NK-92 (cell line): ENCODE results near the gene RAPGEFL1.
"Not testable (repeated sequence)": the region's sequence is repeated elsewhere in the genome, so short reads cannot be mapped to it uniquely, and the experiment has no call there.

Experiments used
- DNase-seq: peaks from one replicate; lab custom pipeline; 2025; ENCODE audit not compliant: unreplicated experiment; lab: John Stamatoyannopoulos, UW

The RAPGEFL1 gene

DNA sequence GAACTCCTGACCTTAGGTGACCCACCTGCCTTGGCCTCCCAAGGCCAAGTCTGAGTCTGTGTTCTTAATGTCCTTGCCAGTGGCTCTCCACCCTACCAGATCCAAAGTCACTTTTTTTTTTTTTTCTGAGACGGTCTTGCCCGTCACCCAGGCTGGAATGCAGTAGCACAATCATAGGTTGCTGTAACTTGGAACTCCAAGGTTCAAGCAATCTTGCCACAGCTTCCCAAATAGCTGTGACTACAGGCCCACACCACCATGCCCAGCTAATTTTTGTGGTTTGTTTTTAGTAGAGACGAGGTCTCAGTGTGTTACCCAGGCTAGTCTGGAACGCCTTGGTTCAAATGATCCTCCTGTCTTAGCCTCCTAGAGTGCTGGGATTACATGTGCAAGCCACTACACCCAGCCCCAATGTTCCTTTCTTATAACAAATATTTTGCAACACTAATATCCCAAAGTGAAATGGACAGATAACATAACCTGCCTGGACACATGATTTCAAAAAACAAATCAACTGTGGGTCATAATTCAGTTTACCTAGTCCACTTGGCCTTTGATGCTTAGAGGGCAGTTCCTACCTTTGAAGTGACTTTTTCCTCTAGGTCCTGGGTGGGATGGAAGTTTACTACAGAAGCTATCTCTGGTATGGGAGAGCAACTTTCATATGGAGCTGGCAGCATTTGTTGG, 4.0 kb upstream of the RAPGEFL1 start:
- DNase-seq: no peak

GRCh38 chr17:40173778-40174135, 3.5 kb upstream of the RAPGEFL1 start:
- no peak for DNase-seq

- no peak for DNase-seq
These were observed 2.8 kb upstream of the RAPGEFL1 start for GRCh38 chr17:40174514-40174913.

DNA sequence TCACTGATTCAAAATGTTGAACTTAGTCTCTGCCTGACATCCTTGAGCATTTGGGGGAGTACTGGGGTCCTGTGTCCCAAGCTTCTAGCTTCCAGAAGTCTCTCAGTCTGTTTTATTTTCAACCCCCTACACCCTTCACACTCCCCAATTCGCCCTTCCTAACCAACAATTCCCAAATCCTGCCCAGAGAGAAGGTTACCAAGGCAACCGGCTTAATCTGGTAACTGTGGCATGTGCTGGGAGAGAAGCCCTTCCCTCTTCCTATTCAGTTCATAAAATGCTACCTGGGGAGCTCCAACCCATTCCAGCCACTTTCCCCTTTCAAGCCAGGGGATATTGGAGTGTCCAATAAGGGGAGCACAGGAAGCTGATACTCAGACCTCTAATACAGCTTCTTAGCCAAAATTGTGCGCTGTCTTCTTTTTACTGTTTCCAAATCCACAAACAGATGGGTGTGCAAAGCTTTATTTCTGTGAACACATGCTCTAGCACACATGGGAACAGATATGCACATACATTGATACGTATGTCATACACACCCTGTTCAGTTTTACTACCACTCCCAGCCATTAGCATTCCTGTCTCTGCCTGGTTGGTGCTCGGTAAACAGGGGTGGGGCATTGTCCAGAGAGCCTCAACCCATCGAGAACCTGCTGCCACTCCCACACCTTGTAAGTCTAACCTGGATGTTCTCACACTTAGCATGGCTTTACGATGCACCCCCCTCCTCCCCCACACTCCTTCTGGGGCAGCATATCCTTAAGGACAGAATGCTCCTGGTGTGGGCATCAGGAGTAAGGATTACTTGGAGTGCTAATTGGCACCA, 1.1 kb upstream of the RAPGEFL1 start:
- DNase-seq: no peak

- DNase-seq: no peak
These were observed 538 bp upstream of the RAPGEFL1 start for GRCh38 chr17:40176754-40177110.

- DNase-seq: no peak
These were observed 841 bp downstream of the RAPGEFL1 start for GRCh38 chr17:40178021-40178601.

GRCh38 chr17:40178660-40179059, 1.4 kb downstream of the RAPGEFL1 start:
- DNase-seq: no peak

DNA sequence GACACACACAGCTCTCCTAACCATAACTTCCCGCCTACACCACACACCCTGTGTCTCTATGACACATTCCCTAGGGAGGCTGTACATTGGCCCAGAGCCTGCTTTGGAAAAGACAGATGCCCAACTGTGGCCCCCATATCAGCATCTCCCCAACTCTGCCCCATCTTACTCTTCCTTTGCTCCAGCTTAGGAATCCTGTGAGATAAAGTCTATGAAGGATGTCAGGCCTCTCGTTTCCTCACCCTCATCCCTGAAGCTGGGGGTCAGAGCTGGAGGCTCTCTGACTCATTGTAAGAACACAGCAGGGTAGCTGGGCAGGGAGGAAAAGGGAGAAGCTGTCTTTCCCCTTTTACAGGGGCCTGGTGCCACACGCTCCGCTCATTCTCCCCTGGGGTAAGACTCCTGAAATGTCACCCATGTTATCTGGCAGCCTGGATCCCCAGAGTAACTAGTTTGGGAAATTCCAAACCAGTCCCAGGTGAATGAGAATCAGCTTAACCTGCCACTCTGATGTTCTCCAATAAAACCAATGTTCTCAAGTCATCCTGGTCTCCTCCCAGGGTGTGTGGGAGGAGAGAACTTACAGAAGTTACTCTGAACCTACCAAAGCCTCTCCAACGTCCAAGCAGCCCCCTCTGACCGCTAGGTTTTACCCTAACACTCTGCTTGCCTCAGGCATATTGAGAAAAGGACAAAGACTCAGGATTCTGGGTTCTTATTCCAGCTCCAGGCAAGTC, 2.8 kb downstream of the RAPGEFL1 start:
- DNase-seq: no peak

DNA sequence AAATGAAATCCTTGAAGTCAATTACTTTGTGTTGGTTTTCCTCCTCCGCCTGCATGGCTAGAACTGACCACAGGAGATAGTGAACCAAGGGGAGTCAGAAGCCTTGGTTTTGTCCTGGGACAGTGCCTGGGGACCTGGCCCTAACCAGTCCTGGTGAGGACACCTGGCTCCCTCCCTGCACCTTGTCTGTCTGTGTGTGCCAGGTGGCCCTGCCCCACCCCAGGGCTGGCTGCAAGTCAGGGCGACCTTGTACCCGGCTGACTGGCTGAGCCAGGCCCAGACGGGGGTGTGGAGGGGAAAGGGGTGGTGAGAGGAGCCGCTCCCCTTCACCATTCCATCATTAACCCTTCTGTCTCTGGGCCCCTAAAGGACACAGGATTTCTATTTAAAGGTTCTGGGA, 3.4 kb downstream of the RAPGEFL1 start:
- no peak for DNase-seq

GRCh38 chr17:40181205-40181604, 3.9 kb downstream of the RAPGEFL1 start:
- no peak for DNase-seq

DNA sequence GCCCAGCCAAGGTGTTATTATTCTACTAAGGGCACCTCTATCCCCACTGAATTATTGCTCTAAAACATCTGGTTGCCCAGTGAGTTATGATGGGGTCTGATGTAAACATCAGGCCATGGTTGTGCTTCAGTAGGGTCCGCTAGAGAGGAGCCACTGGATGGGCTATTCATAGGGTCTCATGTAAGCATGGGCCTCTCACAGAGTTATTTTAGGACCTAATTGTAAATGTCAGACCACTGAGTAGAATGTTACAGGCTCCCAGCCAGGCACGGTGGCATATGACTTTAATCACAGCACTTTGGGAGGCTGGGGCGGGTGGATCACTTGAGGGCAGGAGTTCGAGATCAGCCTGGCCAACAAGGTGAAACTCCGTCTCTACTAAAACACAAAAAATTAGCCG, 5.3 kb downstream of the RAPGEFL1 start:
- DNase-seq: no peak

GRCh38 chr17:40187238-40187637, 10.0 kb downstream of the RAPGEFL1 start:
- no peak for DNase-seq

DNA sequence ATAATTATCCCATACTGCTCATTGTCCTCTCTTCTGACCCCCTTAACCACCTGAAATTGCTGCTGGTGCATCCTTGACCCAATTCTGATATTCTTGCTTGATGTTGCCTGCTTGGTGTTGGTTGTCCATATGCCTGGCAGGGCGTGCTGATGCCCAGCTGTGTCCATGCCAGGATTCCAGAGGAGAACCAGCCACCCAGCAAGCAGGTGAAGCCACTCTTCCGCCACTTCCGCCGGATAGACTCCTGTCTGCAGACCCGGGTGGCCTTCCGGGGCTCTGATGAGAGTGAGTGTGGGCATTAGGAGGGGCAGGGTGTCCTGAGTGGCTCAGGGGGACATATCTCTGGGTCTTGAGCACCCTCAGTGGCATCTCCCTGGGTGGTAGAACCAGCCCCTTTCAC, 11.4 kb downstream of the RAPGEFL1 start:
- DNase-seq: no peak

- DNase-seq: no peak
These were observed 13.1 kb downstream of the RAPGEFL1 start for GRCh38 chr17:40190197-40191021.

GRCh38 chr17:40191237-40192208, 14.3 kb downstream of the RAPGEFL1 start:
- no peak for DNase-seq

DNA sequence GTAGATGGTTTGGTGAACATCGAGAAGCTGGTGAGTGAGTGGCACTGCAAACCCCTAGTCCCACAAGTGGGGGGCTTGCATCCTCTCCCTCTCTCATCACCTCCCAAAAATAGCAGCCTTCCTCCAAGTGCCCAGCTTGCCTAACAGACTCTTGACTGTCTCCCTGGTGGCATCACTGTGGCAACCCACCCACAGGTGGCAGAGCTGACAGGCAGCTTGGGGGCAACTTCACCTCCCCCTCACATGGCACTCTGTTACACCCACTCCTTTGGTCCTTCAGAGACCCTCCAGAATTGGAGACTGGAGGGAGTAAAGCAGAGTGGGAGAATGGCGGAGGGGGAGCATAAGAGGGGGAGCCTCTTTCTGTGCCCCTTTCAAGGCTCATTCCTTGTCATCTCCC, 15.7 kb downstream of the RAPGEFL1 start:
- DNase-seq: no peak

DNA sequence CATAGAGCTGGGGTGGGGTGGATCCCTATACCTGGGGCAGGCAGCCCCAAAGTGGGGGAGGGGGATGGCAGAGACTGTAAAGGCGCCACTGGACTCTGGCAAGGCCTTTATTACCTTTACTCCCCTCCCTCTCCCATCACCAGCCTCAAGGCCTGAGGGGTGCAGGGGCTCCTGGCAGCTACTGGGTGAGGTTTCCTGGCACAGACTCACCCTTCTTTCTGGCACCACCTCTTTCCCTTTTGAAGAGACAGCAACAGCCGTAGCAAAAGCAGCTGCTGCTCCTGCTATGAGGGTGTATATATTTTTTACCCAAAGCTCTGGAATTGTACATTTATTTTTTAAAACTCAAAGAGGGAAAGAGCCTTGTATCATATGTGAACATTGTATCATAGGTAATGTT, 17.6 kb downstream of the RAPGEFL1 start:
- DNase-seq: no peak

DNA sequence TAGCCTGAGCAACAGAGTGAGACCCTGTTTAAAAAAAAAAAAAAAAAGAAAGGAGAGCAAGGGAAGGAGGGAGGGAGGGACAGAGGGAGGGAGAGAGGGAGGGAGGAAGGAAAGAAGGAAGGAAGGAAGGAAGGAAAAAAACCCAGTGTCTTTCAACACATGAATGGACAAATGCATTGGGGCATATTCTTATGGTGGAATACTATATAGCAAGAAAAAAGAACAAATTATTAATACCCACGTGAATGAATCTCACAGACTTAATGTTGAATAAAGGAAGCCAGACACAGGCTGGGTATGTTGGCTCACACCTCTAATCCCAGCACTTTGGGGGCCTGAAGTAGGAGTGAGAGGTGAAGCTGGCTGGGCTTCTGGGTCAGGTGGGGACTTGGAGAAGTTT, 20.3 kb downstream of the RAPGEFL1 start:
- no peak for DNase-seq

- not testable (repeated sequence) for DNase-seq
These were observed 20.7 kb downstream of the RAPGEFL1 start for GRCh38 chr17:40197965-40198456.
